Subcutaneous abdominal adipose tissue (tissue), 5 donors: ENCODE measurements around the gene KATNAL2.
A peak's percentile ranks its signal among the peaks of the same experiment; 100 is the strongest.

Experiments used
- H3K27ac ChIP-seq: one replicate; pipeline ENCODE4 v1.7.0; 2013; ENCODE audit warnings: low read depth, mild to moderate bottlenecking, inconsistent platforms, low read length, moderate library complexity
- H3K27me3 ChIP-seq, 5 donors: one replicate each; pipeline ENCODE4 v1.7.0; 2013; ENCODE audit warnings: low read length in 5 of 5, inconsistent platforms in 1 of 5; ENCODE audit not compliant: control insufficient read depth in 5 of 5, insufficient read depth in 4 of 5
- H3K36me3 ChIP-seq, 5 donors: one replicate each; pipeline ENCODE4 v1.7.0; 2013; ENCODE audit warnings: low read length in 5 of 5; ENCODE audit not compliant: control insufficient read depth in 5 of 5, insufficient read depth in 5 of 5
- H3K4me1 ChIP-seq, 5 donors: one replicate each; pipeline ENCODE4 v1.7.0; 2013; ENCODE audit warnings: low read length in 5 of 5, mild to moderate bottlenecking in 3 of 5, moderate library complexity in 1 of 5; ENCODE audit not compliant: control insufficient read depth in 5 of 5, insufficient read depth in 5 of 5
- H3K4me3 ChIP-seq, 5 donors: one replicate each; pipeline ENCODE4 v1.7.0; 2013; ENCODE audit warnings: low read length in 5 of 5, low read depth in 1 of 5
- H3K9ac ChIP-seq, 5 donors: one replicate each; pipeline ENCODE4 v1.7.0; 2013; ENCODE audit warnings: low read length in 5 of 5, mild to moderate bottlenecking in 4 of 5, moderate library complexity in 3 of 5
- H3K9me3 ChIP-seq, 5 donors: one replicate each; pipeline ENCODE4 v1.7.0; 2013; ENCODE audit warnings: low read length in 5 of 5; ENCODE audit not compliant: control insufficient read depth in 5 of 5
- donor health status: healthy.
- donor health status: healthy.
- donor health status: healthy.
- donor health status: healthy.
- donor health status: healthy.

Gene KATNAL2

DNA sequence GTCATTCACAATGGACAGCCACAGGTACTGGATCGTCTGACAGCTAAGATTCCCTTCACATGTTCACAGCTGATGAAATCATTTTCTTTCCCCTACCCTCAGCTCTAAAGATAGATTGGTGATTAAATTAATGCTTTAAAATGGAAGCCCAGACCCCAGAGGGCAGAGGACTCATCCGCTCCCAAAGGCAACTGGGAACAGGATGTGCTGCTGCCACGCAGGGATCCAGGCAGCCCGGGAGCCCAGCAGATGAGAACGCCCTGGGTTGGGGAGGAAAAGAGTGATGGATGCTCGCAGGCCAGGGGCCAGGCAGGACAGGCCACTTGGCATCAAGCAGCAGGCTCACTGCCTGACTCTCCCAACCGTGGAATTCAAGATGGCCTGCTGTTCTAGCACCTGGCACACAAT lies 191.6 kb downstream of the KATNAL2 start:
- Histone ChIP-seq H3K9me3 (no peaks in the 10 kb centered on the region), H3K9ac (no peak overlapping the region), H3K36me3 (peaks cover 60 to 93% (median 68%) of the 10 kb centered on the region in 5 donors), H3K27ac (no peak overlapping the region), H3K4me3 (no peak overlapping the region), H3K27me3 (no peaks in the 10 kb centered on the region), H3K4me1 (no peaks in the 10 kb centered on the region)

- H3K9me3 ChIP-seq = no peaks in the 10 kb centered on the region
- no peak overlapping the region for H3K4me3 ChIP-seq
- no peaks in the 10 kb centered on the region for H3K27me3 ChIP-seq
- H3K9ac ChIP-seq = no peak overlapping the region
- peaks cover 56 to 92% (median 66%) of the 10 kb centered on the region in 5 donors for H3K36me3 ChIP-seq
- H3K27ac ChIP-seq = no peak overlapping the region
- no peaks in the 10 kb centered on the region for H3K4me1 ChIP-seq
Measured at GRCh38 chr18:47109720-47110119, 192.3 kb downstream of the KATNAL2 start.

- Histone ChIP-seq H3K9me3 (no peaks in the 10 kb centered on the region), H3K27ac (no peak overlapping the region), H3K9ac (no peak overlapping the region), H3K27me3 (no peaks in the 10 kb centered on the region), H3K36me3 (peaks cover 49 to 88% (median 67%) of the 10 kb centered on the region in 5 donors), H3K4me1 (no peaks in the 10 kb centered on the region), H3K4me3 (no peak overlapping the region)
Measured at GRCh38 chr18:47110492-47111274, 193.3 kb downstream of the KATNAL2 start.

GRCh38 chr18:47113796-47114540 lies 196.6 kb downstream of the KATNAL2 start:
- Histone ChIP-seq H3K4me3 (no peak overlapping the region), H3K27me3 (no peaks in the 10 kb centered on the region), H3K27ac (no peak overlapping the region), H3K4me1 (no peaks in the 10 kb centered on the region), H3K9ac (peak overlapping the region in 1 of 5 donors; percentile 35), H3K36me3 (peaks cover 28 to 68% (median 45%) of the 10 kb centered on the region in 5 donors), H3K9me3 (no peaks in the 10 kb centered on the region)

GRCh38 chr18:47115205-47115604 lies 197.8 kb downstream of the KATNAL2 start:
- Histone ChIP-seq H3K36me3 (peaks cover 32 to 63% (median 46%) of the 10 kb centered on the region in 5 donors), H3K9me3 (no peaks in the 10 kb centered on the region), H3K4me1 (no peaks in the 10 kb centered on the region), H3K27ac (no peak overlapping the region), H3K9ac (no peak overlapping the region), H3K27me3 (no peaks in the 10 kb centered on the region), H3K4me3 (no peak overlapping the region)

- no peak overlapping the region for H3K27ac ChIP-seq
- no peaks in the 10 kb centered on the region for H3K4me1 ChIP-seq
- no peaks in the 10 kb centered on the region for H3K27me3 ChIP-seq
- H3K36me3 ChIP-seq = peaks cover 20 to 28% (median 23%) of the 10 kb centered on the region in 5 donors
- no peak overlapping the region for H3K9ac ChIP-seq
- H3K4me3 ChIP-seq = no peak overlapping the region
- no peaks in the 10 kb centered on the region for H3K9me3 ChIP-seq
Measured at GRCh38 chr18:47118981-47119380, 201.6 kb downstream of the KATNAL2 start.

- H3K36me3 ChIP-seq = peaks cover 6 to 24% (median 15%) of the 10 kb centered on the region in 5 donors
- H3K9ac ChIP-seq = no peak overlapping the region
- H3K4me3 ChIP-seq = no peak overlapping the region
- H3K27ac ChIP-seq = no peak overlapping the region
- H3K27me3 ChIP-seq = no peaks in the 10 kb centered on the region
- no peaks in the 10 kb centered on the region for H3K4me1 ChIP-seq
- H3K9me3 ChIP-seq = no peaks in the 10 kb centered on the region
Measured at GRCh38 chr18:47120428-47120827, 203.0 kb downstream of the KATNAL2 start.

- H3K9me3 ChIP-seq = no peaks in the 10 kb centered on the region
- no peak overlapping the region for H3K4me3 ChIP-seq
- H3K27ac ChIP-seq = no peak overlapping the region
- H3K27me3 ChIP-seq = no peaks in the 10 kb centered on the region
- peaks cover 6 to 24% (median 15%) of the 10 kb centered on the region in 5 donors for H3K36me3 ChIP-seq
- no peak overlapping the region for H3K9ac ChIP-seq
- no peaks in the 10 kb centered on the region for H3K4me1 ChIP-seq
Measured at GRCh38 chr18:47121146-47121545, 203.7 kb downstream of the KATNAL2 start.

DNA sequence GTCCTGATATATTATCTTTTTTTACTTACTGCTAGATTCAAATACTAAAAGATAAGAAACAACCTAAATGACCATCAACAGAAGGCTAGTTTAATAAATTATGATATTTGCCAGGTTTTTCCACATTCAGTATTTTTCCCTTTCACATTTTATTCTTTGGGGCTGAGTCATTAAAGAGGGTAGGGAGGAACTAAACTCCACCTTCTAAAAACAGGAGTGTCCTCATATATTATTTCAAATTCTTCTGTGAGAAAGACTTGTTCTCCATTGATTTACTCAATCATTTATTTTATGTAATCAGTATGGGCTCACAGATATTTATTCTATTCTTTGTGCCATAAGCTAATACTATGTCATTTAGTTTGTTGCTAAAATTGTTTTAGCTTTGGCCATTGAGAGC lies 223.9 kb downstream of the KATNAL2 start:
- H3K9ac ChIP-seq = no peak overlapping the region
- no peak overlapping the region for H3K4me3 ChIP-seq
- no peaks in the 10 kb centered on the region for H3K27me3 ChIP-seq
- H3K27ac ChIP-seq = no peak overlapping the region
- peaks cover 0 to 5% (median 0%) of the 10 kb centered on the region in 5 donors for H3K36me3 ChIP-seq
- no peaks in the 10 kb centered on the region for H3K4me1 ChIP-seq
- no peaks in the 10 kb centered on the region for H3K9me3 ChIP-seq

- Histone ChIP-seq H3K4me3 (no peak overlapping the region), H3K4me1 (no peaks in the 10 kb centered on the region), H3K36me3 (no peaks in the 10 kb centered on the region), H3K9me3 (no peaks in the 10 kb centered on the region), H3K27ac (no peak overlapping the region), H3K27me3 (no peaks in the 10 kb centered on the region), H3K9ac (no peak overlapping the region)
Measured at GRCh38 chr18:47143153-47143552, 225.8 kb downstream of the KATNAL2 start.
